Prostate gland (tissue), 2 donors: Measurements from ENCODE around the gene OR4P4. TPM values are rescaled to one million over a fixed set of nuclear protein-coding genes. Genes with fewer than 3 reads are reported as not detected.

Source experiments
- DNase-seq: peaks from one replicate; pipeline ENCODE4 v3.0.0-alpha.2; 2019; ENCODE audit warnings: low spot score
- H3K27ac ChIP-seq, 2 donors: fragments of 200-600 bp; sonication (generic); 2 replicates each; pipeline ENCODE4 v1.5.1; 2017 to 2019
- H3K27me3 ChIP-seq: fragments of 200-600 bp; sonication (generic); replicated peaks from 2 replicates; pipeline ENCODE4 v1.5.1; 2019; ENCODE audit not compliant: insufficient read depth
- H3K36me3 ChIP-seq, 2 donors: fragments of 200-600 bp; sonication (generic); 1 replicate in 1 of 2; 2 replicates in 1 of 2; pipeline versions ENCODE4 v1.5.1 to v1.8.1; 2017 to 2019
- H3K4me1 ChIP-seq: fragments of 200-600 bp; sonication (generic); replicated peaks from 2 replicates; pipeline ENCODE4 v1.5.1; 2019
- H3K4me3 ChIP-seq, 2 donors: fragments of 200-600 bp; sonication (generic); 2 replicates each; pipeline ENCODE4 v1.5.1; 2017 to 2019
- H3K9me3 ChIP-seq: fragments of 200-600 bp; sonication (generic); 2 replicates; pipeline ENCODE4 v1.5.1; 2017
- CTCF ChIP-seq, 4 experiments: fragments of 200-600 bp in 2 of 4; fragments of 450-650 bp in 2 of 4; sonication (generic) in 2 of 4; IDR thresholded peaks; 1 replicate in 3 of 4; 2 replicates in 1 of 4; pipeline ENCODE4 v1.5.1; 2016 to 2019; ENCODE audit warnings: antibody characterized with exemption in 4 of 4, mild to moderate bottlenecking in 2 of 4, moderate library complexity in 2 of 4
- POLR2A ChIP-seq: fragments of 450-650 bp; IDR thresholded peaks from one replicate; pipeline ENCODE4 v1.6.1; 2016; ENCODE audit warnings: antibody characterized with exemption, mild to moderate bottlenecking
- POLR2AphosphoS5 ChIP-seq: sonication (generic); formaldehyde crosslinking; IDR thresholded peaks from one replicate; pipeline ENCODE4 v1.6.1; 2017; ENCODE audit warnings: antibody characterized with exemption
- WGBS: methylation state at CpG from one replicate; pipeline ENCODE4 v1.1.5; 2018; 5-methylcytosine and 5-hydroxymethylcytosine counted together
- intact Hi-C: fragments of 100-400 bp; cut with DNase I; formaldehyde crosslinking; loops from one replicate; pipeline ENCODE4 v1.14.2; 2022
- total RNA-seq, 2 donors: library from RNA; depleted of rRNA; stranded (reverse); fragments of >200 nt; gene quantifications; one replicate each; pipeline ENCODE4 v1.1.0, GENCODE V29; 2016

The OR4P4 gene
- total RNA-seq, 2 donors from 2014 or later = not detected

- Histone ChIP-seq H3K4me1 (no peaks in the 10 kb centered on the region), H3K27me3 (no peaks in the 10 kb centered on the region), H3K27ac (no peak overlapping the region), H3K4me3 (no peak overlapping the region), H3K36me3 (no peaks in the 10 kb centered on the region), H3K9me3 (no peaks in the 10 kb centered on the region)
- intact Hi-C loops = no loop called here
- DNase-seq = no peak
- TF ChIP-seq POLR2AphosphoS5 = no peak
- no peak for TF ChIP-seq POLR2A
- TF ChIP-seq CTCF (IDR thresholded peaks at IDR 0.05) = no peak
Observed at GRCh38 chr11:55655096-55655495, 20.2 kb downstream of the OR4P4 start.

GRCh38 chr11:55658031-55658573 lies 23.2 kb downstream of the OR4P4 start:
- 88% methylated on average over 2 of the region's 2 CpGs for WGBS
- no peak overlapping the region for H3K27ac ChIP-seq
- no peaks in the 10 kb centered on the region for H3K27me3 ChIP-seq
- no peak for TF ChIP-seq POLR2AphosphoS5
- TF ChIP-seq CTCF (IDR thresholded peaks at IDR 0.05) = no peak
- no peak for TF ChIP-seq POLR2A
- H3K4me3 ChIP-seq = no peak overlapping the region
- intact Hi-C loops = no loop called here
- DNase-seq = no peak
- H3K9me3 ChIP-seq = no peaks in the 10 kb centered on the region
- H3K36me3 ChIP-seq = no peaks in the 10 kb centered on the region
- H3K4me1 ChIP-seq = no peaks in the 10 kb centered on the region

GRCh38 chr11:55658608-55659007 lies 23.7 kb downstream of the OR4P4 start:
- H3K9me3 ChIP-seq = no peaks in the 10 kb centered on the region
- no peak overlapping the region for H3K27ac ChIP-seq
- H3K36me3 ChIP-seq = no peaks in the 10 kb centered on the region
- no peaks in the 10 kb centered on the region for H3K27me3 ChIP-seq
- H3K4me3 ChIP-seq = no peak overlapping the region
- DNase-seq = no peak
- TF ChIP-seq CTCF (IDR thresholded peaks at IDR 0.05) = no peak
- TF ChIP-seq POLR2AphosphoS5 = no peak
- TF ChIP-seq POLR2A = no peak
- WGBS = 69% methylated on average over 1 of the region's 1 CpG
- no peaks in the 10 kb centered on the region for H3K4me1 ChIP-seq
- intact Hi-C loops = no loop called here

GRCh38 chr11:55661901-55662300 lies 27.0 kb downstream of the OR4P4 start, which contains the start of gene OR4C6:
OR4C6 (plus strand) TSS chr11:55662201; CDS start chr11:55665167, 2,966 bp downstream.
- Histone ChIP-seq H3K36me3 (no peaks in the 10 kb centered on the region), H3K27me3 (no peaks in the 10 kb centered on the region), H3K4me3 (no peak within 1 kb of the TSS), H3K4me1 (no peaks in the 10 kb centered on the region), H3K27ac (no peak within 1 kb of the TSS), H3K9me3 (no peaks in the 10 kb centered on the region)
- no peak for DNase-seq
- intact Hi-C loops = no loop called here
- 87% methylated on average over 1 of the region's 1 CpG for WGBS
- no peak for TF ChIP-seq POLR2AphosphoS5
- no peak for TF ChIP-seq CTCF (IDR thresholded peaks at IDR 0.05)
- no peak for TF ChIP-seq POLR2A

GRCh38 chr11:55669376-55669775 lies 34.5 kb downstream of the OR4P4 start:
- intact Hi-C loops = no loop called here
- no peak for DNase-seq
- H3K27me3 ChIP-seq = no peaks in the 10 kb centered on the region
- H3K4me1 ChIP-seq = no peaks in the 10 kb centered on the region
- no peaks in the 10 kb centered on the region for H3K36me3 ChIP-seq
- H3K9me3 ChIP-seq = no peaks in the 10 kb centered on the region
- no peak overlapping the region for H3K27ac ChIP-seq
- WGBS = 21% methylated on average over 2 of the region's 2 CpGs
- no peak overlapping the region for H3K4me3 ChIP-seq
- no peak for TF ChIP-seq POLR2AphosphoS5
- TF ChIP-seq CTCF (IDR thresholded peaks at IDR 0.05) = no peak
- TF ChIP-seq POLR2A = no peak
